C4-2B (cell line): ENCODE data around the gene DNAAF8.

Source experiments
- CTCF ChIP-seq: fragments of 450-650 bp; conservative IDR thresholded peaks from 2 replicates; pipeline ENCODE4 v1.5.1; 2017; ENCODE audit warnings: mild to moderate bottlenecking
- ZFX ChIP-seq: fragments of 450-650 bp; IDR thresholded peaks from 2 replicates; pipeline ENCODE4 v1.6.1; 2017

- TF ChIP-seq CTCF (no peak), ZFX (no peak)
These were observed 37.3 kb downstream of the DNAAF8 start for GRCh38 chr16:4771646-4772045.
